HG03354 (cell line): ENCODE measurements around the gene S100A3.
"Not testable (repeated sequence)": the region's sequence is repeated elsewhere in the genome, so short reads cannot be mapped to it uniquely, and the experiment has no call there.

Source experiments
- ATAC-seq: cut with Tn5 transposase; IDR thresholded peaks from one replicate; pipeline ENCODE4 v1.9.1; 2021; ENCODE audit warnings: mild to moderate bottlenecking; ENCODE audit not compliant: unreplicated experiment, poor library complexity, severe bottlenecking

Gene S100A3

GRCh38 chr1:153571706-153572105, 22.6 kb upstream of the S100A3 start:
- no peak for ATAC-seq

- ATAC-seq = no peak
Measured at GRCh38 chr1:153570874-153571273, 21.8 kb upstream of the S100A3 start.

- no peak for ATAC-seq
Measured at GRCh38 chr1:153569465-153569864, 20.4 kb upstream of the S100A3 start.

- ATAC-seq = no peak
Measured at GRCh38 chr1:153568367-153569099, 19.5 kb upstream of the S100A3 start.

GRCh38 chr1:153567621-153568366, 18.7 kb upstream of the S100A3 start:
- ATAC-seq = no peak

GRCh38 chr1:153566414-153567371, 17.6 kb upstream of the S100A3 start:
- no peak for ATAC-seq

- ATAC-seq = peak; percentile 51
Measured at GRCh38 chr1:153565529-153566374, 16.7 kb upstream of the S100A3 start, which contains the start of gene S100A2. S100A2 (minus strand) TSS chr1:153565844; CDS start chr1:153563877, 1,967 bp downstream.

- ATAC-seq = no peak
Measured at GRCh38 chr1:153563991-153564390, 14.9 kb upstream of the S100A3 start.

- ATAC-seq = no peak
Measured at GRCh38 chr1:153563483-153563901, 14.4 kb upstream of the S100A3 start.

GRCh38 chr1:153562021-153562420, 13.0 kb upstream of the S100A3 start:
- ATAC-seq = not testable (repeated sequence)

GRCh38 chr1:153561466-153561985, 12.5 kb upstream of the S100A3 start:
- ATAC-seq = no peak

- no peak for ATAC-seq
Measured at GRCh38 chr1:153560771-153561465, 11.9 kb upstream of the S100A3 start.

GRCh38 chr1:153560241-153560640, 11.2 kb upstream of the S100A3 start:
- no peak for ATAC-seq

- ATAC-seq = no peak
Measured at GRCh38 chr1:153557877-153558276, 8.8 kb upstream of the S100A3 start.

GRCh38 chr1:153556348-153556747, 7.3 kb upstream of the S100A3 start:
- ATAC-seq = no peak

GRCh38 chr1:153553830-153554541, 4.9 kb upstream of the S100A3 start:
- ATAC-seq = no peak

- ATAC-seq = no peak
Measured at GRCh38 chr1:153553096-153553495, 4.0 kb upstream of the S100A3 start.

GRCh38 chr1:153552335-153552734, 3.3 kb upstream of the S100A3 start:
- ATAC-seq = no peak
